WERI-Rb-1 (cell line): ENCODE data around the gene CABP2.

Experiments used
- DNase-seq: peaks from one replicate; pipeline ENCODE4 v3.0.0-alpha.2; 2020
- H3K27ac ChIP-seq: fragments of 250-450 bp; sonication (Bioruptor Pico); 2 replicates; pipeline ENCODE4 v1.5.1; 2020; ENCODE audit warnings: mild to moderate bottlenecking, moderate library complexity
- H3K27me3 ChIP-seq: fragments of 250-450 bp; sonication (Bioruptor Pico); 2 replicates; pipeline ENCODE4 v1.5.1; 2021; ENCODE audit warnings: mild to moderate bottlenecking, low read depth, moderate library complexity; ENCODE audit not compliant: insufficient read depth, severe bottlenecking
- H3K36me3 ChIP-seq: fragments of 250-450 bp; sonication (Bioruptor Pico); 2 replicates; pipeline ENCODE4 v1.5.1; 2020; ENCODE audit warnings: mild to moderate bottlenecking, moderate library complexity
- H3K4me3 ChIP-seq: 2 replicates; pipeline ENCODE4 v1.5.1; 2011; ENCODE audit warnings: low read depth, mild to moderate bottlenecking, control low read depth, low read length
- H3K9me3 ChIP-seq: fragments of 250-450 bp; sonication (Bioruptor Pico); 2 replicates; pipeline ENCODE4 v1.5.1; 2021; ENCODE audit warnings: mild to moderate bottlenecking, moderate library complexity; ENCODE audit not compliant: severe bottlenecking
- CTCF ChIP-seq: IDR thresholded peaks from 2 replicates; pipeline ENCODE4 v1.5.1; 2011; ENCODE audit warnings: low read depth, mild to moderate bottlenecking, control low read depth, inconsistent platforms, low read length

Gene CABP2

GRCh38 chr11:67523556-67524479, 572 bp upstream of the CABP2 start:
- TF ChIP-seq CTCF: 0 out of 2 replicates have a peak, but pooled peaks have one; percentile 16
- Histone ChIP-seq H3K27ac (peak overlapping the region; percentile 70), H3K36me3 (no peaks in the 10 kb centered on the region), H3K27me3 (no peaks in the 10 kb centered on the region), H3K9me3 (no peaks in the 10 kb centered on the region), H3K4me3 (no peak overlapping the region)
- no peak for DNase-seq

- Histone ChIP-seq H3K27ac (no peak overlapping the region), H3K4me3 (no peak overlapping the region), H3K9me3 (no peaks in the 10 kb centered on the region), H3K27me3 (no peaks in the 10 kb centered on the region), H3K36me3 (no peaks in the 10 kb centered on the region)
- no peak for DNase-seq
- TF ChIP-seq CTCF: no peak
Measured at GRCh38 chr11:67522338-67522737, 908 bp downstream of the CABP2 start.

GRCh38 chr11:67521924-67522323, 1.3 kb downstream of the CABP2 start:
- no peak for TF ChIP-seq CTCF
- H3K36me3 ChIP-seq: no peaks in the 10 kb centered on the region
- no peak overlapping the region for H3K4me3 ChIP-seq
- H3K27me3 ChIP-seq: no peaks in the 10 kb centered on the region
- no peak overlapping the region for H3K27ac ChIP-seq
- DNase-seq: no peak
- no peaks in the 10 kb centered on the region for H3K9me3 ChIP-seq

GRCh38 chr11:67520856-67521824, 2.1 kb downstream of the CABP2 start:
- H3K27ac ChIP-seq: no peak overlapping the region
- no peaks in the 10 kb centered on the region for H3K36me3 ChIP-seq
- H3K27me3 ChIP-seq: no peaks in the 10 kb centered on the region
- TF ChIP-seq CTCF: no peak
- no peak overlapping the region for H3K4me3 ChIP-seq
- H3K9me3 ChIP-seq: no peaks in the 10 kb centered on the region
- no peak for DNase-seq

DNA sequence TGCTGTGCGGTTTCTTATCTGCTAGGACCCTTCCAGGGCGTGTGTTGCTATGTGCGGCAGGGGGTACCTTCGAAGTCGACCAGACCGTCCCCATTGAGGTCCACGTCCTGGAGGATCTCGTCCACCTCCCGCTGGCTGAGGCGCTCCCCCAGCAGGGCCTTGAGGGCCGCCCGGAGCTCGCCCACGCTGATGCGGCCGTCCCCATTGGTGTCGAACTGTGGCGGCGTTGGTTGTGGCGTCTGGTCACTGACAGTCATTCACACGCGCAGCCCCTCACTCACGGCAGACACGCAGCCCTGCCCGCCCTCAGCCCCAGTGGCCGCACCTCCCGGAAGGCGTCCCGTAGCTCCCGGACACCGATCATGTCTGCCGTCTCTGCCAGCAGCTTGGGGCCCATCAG, 3.5 kb downstream of the CABP2 start:
- DNase-seq: no peak
- TF ChIP-seq CTCF: no peak
- H3K27me3 ChIP-seq: no peaks in the 10 kb centered on the region
- no peak overlapping the region for H3K4me3 ChIP-seq
- no peaks in the 10 kb centered on the region for H3K36me3 ChIP-seq
- no peak overlapping the region for H3K27ac ChIP-seq
- H3K9me3 ChIP-seq: no peaks in the 10 kb centered on the region
